DND-41 (cell line): ENCODE results near the gene JAKMIP2.

Experiments used
- CTCF ChIP-seq: IDR thresholded peaks from 2 replicates; pipeline ENCODE4 v1.5.1; 2012; ENCODE audit warnings: borderline replicate concordance, low read length, moderate library complexity, mild to moderate bottlenecking; ENCODE audit not compliant: poor library complexity, severe bottlenecking; ENCODE audit errors: extremely low read depth
- EZH2 ChIP-seq: IDR thresholded peaks from 3 replicates; pipeline ENCODE4 v1.6.1; 2012; ENCODE audit warnings: borderline replicate concordance, low read depth, mild to moderate bottlenecking, moderate library complexity, low read length, inconsistent platforms; ENCODE audit not compliant: severe bottlenecking

DNA sequence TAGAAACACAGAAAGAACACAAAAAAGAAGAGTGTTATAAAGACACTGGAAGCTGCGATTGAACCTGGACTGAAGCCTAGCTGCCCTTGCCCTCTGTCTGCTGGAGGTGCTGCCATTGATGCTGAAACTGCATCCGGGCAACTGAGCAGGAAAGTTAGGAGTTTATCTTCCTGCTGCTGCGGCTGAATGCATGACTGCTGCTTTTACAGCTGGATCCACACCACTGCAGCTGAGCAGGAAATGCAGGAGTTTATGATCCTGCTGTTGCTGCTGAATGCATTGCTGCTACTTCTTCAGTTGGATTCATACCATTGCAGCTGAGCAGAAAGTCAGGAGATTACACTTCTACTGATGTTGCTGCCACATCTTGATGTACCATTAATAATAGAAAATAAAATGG, 21.8 kb upstream of the JAKMIP2 start:
- no peak for TF ChIP-seq CTCF
- TF ChIP-seq EZH2: no peak
